Measurements from ENCODE around the gene MAP3K2. TPM values are rescaled to one million over a fixed set of nuclear protein-coding genes. Genes with fewer than 3 reads are reported as not detected.

Gene MAP3K2
- total RNA-seq, 2 donors from 2014 or later = 39.5 to 45.7 TPM

GRCh38 chr2:127423478-127423843, 35.7 kb upstream of the MAP3K2 start:
- no peaks in the 10 kb centered on the region for H3K36me3 Mint-ChIP-seq
- DNase-seq (ENCODE audit: low spot score in 2 of 2) = no peak
- H3K9me3 Mint-ChIP-seq = no peaks in the 10 kb centered on the region
- peak; percentile 33 to 59 for ATAC-seq
- H3K27ac Mint-ChIP-seq = no peak overlapping the region

- DNase-seq (ENCODE audit: low spot score in 2 of 2) (no peak), ATAC-seq (peak; percentile 40 to 50)
- Mint-ChIP-seq H3K9me3 (no peaks in the 10 kb centered on the region), H3K36me3 (no peaks in the 10 kb centered on the region), H3K27ac (no peak overlapping the region)
These were observed 35.0 kb upstream of the MAP3K2 start for GRCh38 chr2:127422559-127423477.

- ATAC-seq (no peak), DNase-seq (ENCODE audit: low spot score in 2 of 2) (no peak)
- Mint-ChIP-seq H3K27ac (no peak overlapping the region), H3K36me3 (no peaks in the 10 kb centered on the region), H3K9me3 (no peaks in the 10 kb centered on the region)
These were observed 34.2 kb upstream of the MAP3K2 start for GRCh38 chr2:127421871-127422558.

- H3K36me3 Mint-ChIP-seq = no peaks in the 10 kb centered on the region
- DNase-seq (ENCODE audit: low spot score in 2 of 2) (no peak), ATAC-seq (no peak)
- no peaks in the 10 kb centered on the region for H3K9me3 Mint-ChIP-seq
- no peak overlapping the region for H3K27ac Mint-ChIP-seq
These were observed 33.5 kb upstream of the MAP3K2 start for GRCh38 chr2:127421116-127421800.

- DNase-seq (ENCODE audit: low spot score in 2 of 2) = no peak
- Mint-ChIP-seq H3K9me3 (no peaks in the 10 kb centered on the region), H3K36me3 (no peaks in the 10 kb centered on the region), H3K27ac (no peak overlapping the region)
- ATAC-seq = no peak
These were observed 32.5 kb upstream of the MAP3K2 start for GRCh38 chr2:127420039-127420864.

- DNase-seq (ENCODE audit: low spot score in 2 of 2) = no peak
- H3K9me3 Mint-ChIP-seq = no peaks in the 10 kb centered on the region
- no peak for ATAC-seq
These were observed 31.8 kb upstream of the MAP3K2 start for GRCh38 chr2:127419448-127420038.

GRCh38 chr2:127419112-127419430, 31.3 kb upstream of the MAP3K2 start:
- DNase-seq (ENCODE audit: low spot score in 2 of 2) (no peak), ATAC-seq (no peak)
- Mint-ChIP-seq H3K27ac (no peak overlapping the region), H3K9me3 (no peaks in the 10 kb centered on the region), H3K36me3 (peaks cover 0 to 1% of the 10 kb centered on the region in 2 donors)

More at GRCh38 chr2:127419448-127420038, 31.8 kb upstream of the MAP3K2 start:
- H3K27ac Mint-ChIP-seq = no peak overlapping the region
- H3K36me3 Mint-ChIP-seq = no peaks in the 10 kb centered on the region

- no peaks in the 10 kb centered on the region for H3K9me3 Mint-ChIP-seq
- H3K36me3 Mint-ChIP-seq = peaks cover 0 to 7% of the 10 kb centered on the region in 2 donors
- H3K27ac Mint-ChIP-seq = no peak within 1 kb of the TSS
- no peak for ATAC-seq
- no peak for DNase-seq (ENCODE audit: low spot score in 2 of 2)
These were observed 30.7 kb upstream of the MAP3K2 start, which contains the start of gene PROC for GRCh38 chr2:127418300-127419111. Gene PROC (plus strand): TSS chr2:127418427. CDS start chr2:127419943, 1,516 bp downstream.

GRCh38 chr2:127417406-127417805, 29.6 kb upstream of the MAP3K2 start:
- no peak for ATAC-seq
- Mint-ChIP-seq H3K27ac (no peak overlapping the region), H3K9me3 (peaks cover 0 to 7% of the 10 kb centered on the region in 2 donors), H3K36me3 (peaks cover 0 to 18% of the 10 kb centered on the region in 2 donors)
- DNase-seq (ENCODE audit: low spot score in 2 of 2) = no peak

GRCh38 chr2:127416506-127417001, 28.8 kb upstream of the MAP3K2 start:
- Mint-ChIP-seq H3K36me3 (peaks cover 0 to 19% of the 10 kb centered on the region in 2 donors), H3K27ac (peak overlapping the region in 1 of 2 donors; percentile 72), H3K9me3 (peaks cover 0 to 8% of the 10 kb centered on the region in 2 donors)
- no peak for DNase-seq (ENCODE audit: low spot score in 2 of 2)
- peak in 1 of 2 donors; percentile 3 for ATAC-seq

GRCh38 chr2:127415593-127416505, 28.1 kb upstream of the MAP3K2 start:
- Mint-ChIP-seq H3K9me3 (peaks cover 0 to 8% of the 10 kb centered on the region in 2 donors), H3K27ac (peak overlapping the region in 1 of 2 donors; percentile 72), H3K36me3 (peaks cover 0 to 19% of the 10 kb centered on the region in 2 donors)
- ATAC-seq = peak; percentile 88 to 97
- peak; percentile 85 to 86 for DNase-seq (ENCODE audit: low spot score in 2 of 2)

- Mint-ChIP-seq H3K9me3 (peaks cover 0 to 8% of the 10 kb centered on the region in 2 donors), H3K36me3 (peaks cover 0 to 19% of the 10 kb centered on the region in 2 donors), H3K27ac (no peak overlapping the region)
- DNase-seq (ENCODE audit: low spot score in 2 of 2) = no peak
- ATAC-seq = no peak
These were observed 27.1 kb upstream of the MAP3K2 start for GRCh38 chr2:127414638-127415592.
